Peyer's patch (tissue), 4 donors: ENCODE data around the gene ADAMTS12.

Source experiments
- POLR2A ChIP-seq, 2 donors: fragments of 450-650 bp; IDR thresholded peaks; one replicate each; pipeline ENCODE4 v1.5.1; 2017; ENCODE audit warnings: antibody characterized with exemption in 2 of 2, mild to moderate bottlenecking in 2 of 2, moderate library complexity in 2 of 2
- TF ChIP-seq, protein P1 (sequence below), 6 experiments: fragments of 450-650 bp in 4 of 6; fragments of 200-600 bp in 2 of 6; sonication (generic) in 1 of 6; IDR thresholded peaks; one replicate each; pipeline ENCODE4 v1.5.1; 2017 to 2019; ENCODE audit warnings: antibody characterized with exemption in 6 of 6, mild to moderate bottlenecking in 3 of 6, moderate library complexity in 1 of 6

DNA sequence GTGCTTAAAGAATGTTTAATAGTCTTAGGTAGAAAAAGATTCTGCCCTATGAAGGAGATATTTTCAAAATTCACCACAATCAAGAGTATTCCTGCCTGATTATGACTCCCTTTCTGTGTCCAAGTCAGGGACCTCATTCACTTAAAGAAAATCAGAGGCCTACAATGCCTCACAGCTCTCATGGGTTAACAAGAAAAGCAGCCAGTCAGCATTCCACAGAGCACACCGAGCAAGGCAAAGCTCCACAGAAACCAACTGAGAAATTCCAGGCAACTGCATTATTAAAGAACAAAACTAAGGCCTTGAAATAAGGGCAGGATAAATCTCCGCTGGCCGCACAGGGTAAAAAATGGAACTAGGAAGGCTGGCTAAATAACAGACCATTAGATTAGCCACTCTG, 289.9 kb downstream of the ADAMTS12 start:
- TF ChIP-seq, protein P1, sequence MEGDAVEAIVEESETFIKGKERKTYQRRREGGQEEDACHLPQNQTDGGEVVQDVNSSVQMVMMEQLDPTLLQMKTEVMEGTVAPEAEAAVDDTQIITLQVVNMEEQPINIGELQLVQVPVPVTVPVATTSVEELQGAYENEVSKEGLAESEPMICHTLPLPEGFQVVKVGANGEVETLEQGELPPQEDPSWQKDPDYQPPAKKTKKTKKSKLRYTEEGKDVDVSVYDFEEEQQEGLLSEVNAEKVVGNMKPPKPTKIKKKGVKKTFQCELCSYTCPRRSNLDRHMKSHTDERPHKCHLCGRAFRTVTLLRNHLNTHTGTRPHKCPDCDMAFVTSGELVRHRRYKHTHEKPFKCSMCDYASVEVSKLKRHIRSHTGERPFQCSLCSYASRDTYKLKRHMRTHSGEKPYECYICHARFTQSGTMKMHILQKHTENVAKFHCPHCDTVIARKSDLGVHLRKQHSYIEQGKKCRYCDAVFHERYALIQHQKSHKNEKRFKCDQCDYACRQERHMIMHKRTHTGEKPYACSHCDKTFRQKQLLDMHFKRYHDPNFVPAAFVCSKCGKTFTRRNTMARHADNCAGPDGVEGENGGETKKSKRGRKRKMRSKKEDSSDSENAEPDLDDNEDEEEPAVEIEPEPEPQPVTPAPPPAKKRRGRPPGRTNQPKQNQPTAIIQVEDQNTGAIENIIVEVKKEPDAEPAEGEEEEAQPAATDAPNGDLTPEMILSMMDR (IDR thresholded peaks at IDR 0.05), result no peak
- no peak for TF ChIP-seq POLR2A (IDR thresholded peaks at IDR 0.05)
